Right lobe of liver (tissue), 6 donors: ENCODE data around the gene DAW1. TPM values are rescaled to one million over a fixed set of nuclear protein-coding genes. Genes with fewer than 3 reads are reported as not detected.

Experiments
- ATAC-seq, 4 donors: fragments of 200-7000 bp; cut with Tn5 transposase; one replicate each; pipeline ENCODE4 v1.9.1; 2020; ENCODE audit warnings: mild to moderate bottlenecking in 4 of 4, moderate library complexity in 4 of 4
- DNase-seq, 3 donors: peaks; one replicate each; pipeline ENCODE4 v3.0.0-alpha.2; 2020
- H3K27ac ChIP-seq, 3 donors: fragments of 200-600 bp; one replicate each; pipeline ENCODE4 v1.8.0; 2022
- H3K27me3 ChIP-seq, 2 donors: fragments of 200-600 bp; one replicate each; pipeline ENCODE4 v1.8.0; 2022
- H3K36me3 ChIP-seq, 4 donors: fragments of 200-600 bp; sonication (generic) in 1 of 4; one replicate each; pipeline versions ENCODE4 v1.5.1 to v1.8.0; 2017 to 2022; ENCODE audit warnings: control low read depth in 1 of 4
- H3K4me1 ChIP-seq, 4 donors: fragments of 200-600 bp; sonication (generic) in 1 of 4; one replicate each; pipeline versions ENCODE4 v1.5.1 to v1.8.0; 2017 to 2022; ENCODE audit warnings: control low read depth in 1 of 4
- H3K4me3 ChIP-seq, 3 donors: fragments of 200-600 bp; one replicate each; pipeline ENCODE4 v1.8.0; 2022
- H3K9me3 ChIP-seq, 4 donors: fragments of 200-600 bp; sonication (generic) in 1 of 4; one replicate each; pipeline versions ENCODE4 v1.5.1 to v1.8.0; 2017 to 2022; ENCODE audit warnings: control low read depth in 1 of 4
- POLR2A ChIP-seq: fragments of 450-650 bp; IDR thresholded peaks from one replicate; pipeline ENCODE4 v1.6.1; 2017; ENCODE audit warnings: antibody characterized with exemption, mild to moderate bottlenecking
- WGBS: methylation state at CpG from one replicate; pipeline ENCODE4 v1.1.6; 2018; ENCODE audit warnings: low coverage, low lambda C conversion rate; ENCODE audit not compliant: insufficient coverage; ENCODE audit errors: missing lambda C conversion rate; 5-methylcytosine and 5-hydroxymethylcytosine counted together
- intact Hi-C, 2 donors: fragments of 100-400 bp; cut with DNase I; formaldehyde crosslinking; loops; one replicate each; pipeline versions ENCODE4 v1.11.2 to v1.14.1; 2022
- total RNA-seq, 6 experiments: library from RNA; depleted of rRNA in 2 of 6; stranded (reverse); fragments of >200 nt in 2 of 6; fragmentation: NEBNext Ultra II Directional in 3 of 6; extraction: Animal tissue kit (Norgen Biotek cat#: 25700) in 3 of 6; gene quantifications; one replicate each; pipeline versions ENCODE4 v1.1.0 to v1.2.4, GENCODE V29; 2016 to 2023
- TF ChIP-seq, protein P1 (sequence below), 4 donors: fragments of 200-600 bp in 3 of 4; fragments of 450-650 bp in 1 of 4; IDR thresholded peaks; one replicate each; pipeline versions ENCODE4 v1.5.1 to v1.8.0; 2016 to 2022; ENCODE audit warnings: antibody characterized with exemption in 4 of 4, mild to moderate bottlenecking in 2 of 4
- donor health status: DM: no; HTN: yes; CAD: no.
- donor health status: DM: no; HTN: no; CAD: no.
- donor health status: DM: no; HTN: no; CAD: no.
- donor health status: DM: no; HTN: yes; CAD: no.
- donor health status: DM: no; HTN: yes; CAD: no.

The DAW1 gene
- total RNA-seq, 6 experiments from 2014 or later: not detected

DNA sequence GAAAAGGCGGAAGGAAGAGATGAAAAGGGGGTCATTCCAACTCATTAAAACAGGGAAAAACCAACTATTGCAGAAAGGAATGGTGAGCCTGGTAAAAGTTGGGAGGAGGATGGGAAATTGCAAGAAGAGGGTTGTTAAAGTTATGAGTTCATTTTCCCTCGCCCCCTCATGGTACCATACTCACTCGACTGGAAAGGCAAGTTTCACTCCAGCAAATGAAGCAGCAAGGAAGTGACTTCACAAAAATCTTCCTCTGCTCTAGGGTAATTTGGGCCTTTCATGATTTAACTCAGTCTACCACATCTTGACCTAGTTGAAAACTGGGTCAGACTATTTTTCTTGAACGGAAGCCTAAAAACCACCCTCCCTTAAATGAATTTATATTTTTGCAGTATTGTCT is 22.8 kb upstream of the DAW1 start:
- DNase-seq (no peak), ATAC-seq (no peak)
- no peaks in the 10 kb centered on the region for H3K4me1 ChIP-seq
- H3K4me3 ChIP-seq: no peak overlapping the region
- no peaks in the 10 kb centered on the region for H3K9me3 ChIP-seq
- H3K27ac ChIP-seq: no peak overlapping the region
- intact Hi-C loops: no loop called here
- H3K27me3 ChIP-seq: no peaks in the 10 kb centered on the region
- no peaks in the 10 kb centered on the region for H3K36me3 ChIP-seq
- TF ChIP-seq, protein P1, sequence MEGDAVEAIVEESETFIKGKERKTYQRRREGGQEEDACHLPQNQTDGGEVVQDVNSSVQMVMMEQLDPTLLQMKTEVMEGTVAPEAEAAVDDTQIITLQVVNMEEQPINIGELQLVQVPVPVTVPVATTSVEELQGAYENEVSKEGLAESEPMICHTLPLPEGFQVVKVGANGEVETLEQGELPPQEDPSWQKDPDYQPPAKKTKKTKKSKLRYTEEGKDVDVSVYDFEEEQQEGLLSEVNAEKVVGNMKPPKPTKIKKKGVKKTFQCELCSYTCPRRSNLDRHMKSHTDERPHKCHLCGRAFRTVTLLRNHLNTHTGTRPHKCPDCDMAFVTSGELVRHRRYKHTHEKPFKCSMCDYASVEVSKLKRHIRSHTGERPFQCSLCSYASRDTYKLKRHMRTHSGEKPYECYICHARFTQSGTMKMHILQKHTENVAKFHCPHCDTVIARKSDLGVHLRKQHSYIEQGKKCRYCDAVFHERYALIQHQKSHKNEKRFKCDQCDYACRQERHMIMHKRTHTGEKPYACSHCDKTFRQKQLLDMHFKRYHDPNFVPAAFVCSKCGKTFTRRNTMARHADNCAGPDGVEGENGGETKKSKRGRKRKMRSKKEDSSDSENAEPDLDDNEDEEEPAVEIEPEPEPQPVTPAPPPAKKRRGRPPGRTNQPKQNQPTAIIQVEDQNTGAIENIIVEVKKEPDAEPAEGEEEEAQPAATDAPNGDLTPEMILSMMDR (IDR thresholded peaks at IDR 0.05): no peak
- TF ChIP-seq POLR2A: no peak
- WGBS: 58% methylated on average over 4 of the region's 4 CpGs

DNA sequence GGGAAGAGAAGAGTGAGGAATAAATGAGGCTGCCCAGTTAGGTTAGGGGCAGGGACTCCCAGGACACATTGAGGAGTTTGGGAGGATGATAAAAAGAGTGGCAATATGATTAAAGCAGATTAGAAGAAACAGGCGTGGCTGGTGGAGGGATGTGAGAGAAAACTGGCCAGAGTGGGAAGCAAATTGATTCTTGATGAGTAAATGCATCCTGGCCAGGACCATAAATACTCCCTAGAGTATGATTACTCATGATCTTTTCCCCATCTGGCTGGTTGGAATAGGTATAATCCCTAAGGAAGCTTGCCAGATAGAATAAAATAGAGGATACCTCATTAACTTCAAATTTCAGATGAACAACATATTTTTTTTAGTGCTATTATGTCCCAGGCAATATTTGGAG is 21.5 kb upstream of the DAW1 start:
- Histone ChIP-seq H3K4me3 (no peak overlapping the region), H3K36me3 (no peaks in the 10 kb centered on the region), H3K27me3 (no peaks in the 10 kb centered on the region), H3K27ac (no peak overlapping the region), H3K9me3 (no peaks in the 10 kb centered on the region), H3K4me1 (no peaks in the 10 kb centered on the region)
- 43% methylated on average over 1 of the region's 1 CpG for WGBS
- no peak for DNase-seq
- intact Hi-C loops: no loop called here
- no peak for ATAC-seq
- TF ChIP-seq, protein P1 (IDR thresholded peaks at IDR 0.05): no peak
- TF ChIP-seq POLR2A: no peak

DNA sequence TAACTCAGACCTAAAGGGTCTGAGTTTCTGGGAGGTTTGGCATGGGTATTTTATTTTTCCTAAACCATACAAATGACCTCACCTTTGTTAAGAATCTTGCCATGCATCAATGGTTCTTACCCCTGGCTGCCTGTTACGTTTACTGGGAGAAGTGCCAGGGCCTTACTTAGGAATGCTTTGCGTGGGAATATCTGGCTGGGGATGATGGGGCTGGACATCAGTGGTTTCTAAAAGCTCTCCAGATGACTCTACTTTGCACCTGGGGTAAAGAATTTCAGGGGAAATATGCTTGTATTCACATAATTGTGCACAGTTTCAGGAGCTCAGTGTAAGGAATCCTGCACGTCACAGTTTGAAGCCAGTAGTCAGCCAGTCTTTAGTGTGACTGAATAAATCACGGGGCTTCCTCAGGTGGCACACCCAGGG is 18.2 kb upstream of the DAW1 start:
- no peaks in the 10 kb centered on the region for H3K4me1 ChIP-seq
- H3K9me3 ChIP-seq: no peaks in the 10 kb centered on the region
- TF ChIP-seq, protein P1 (IDR thresholded peaks at IDR 0.05): no peak
- TF ChIP-seq POLR2A: no peak
- 30% methylated on average over 4 of the region's 4 CpGs for WGBS
- intact Hi-C loops: no loop called here
- DNase-seq (no peak), ATAC-seq (no peak)
- H3K36me3 ChIP-seq: no peaks in the 10 kb centered on the region
- H3K27ac ChIP-seq: no peak overlapping the region
- H3K4me3 ChIP-seq: no peak overlapping the region
- H3K27me3 ChIP-seq: no peaks in the 10 kb centered on the region

DNA sequence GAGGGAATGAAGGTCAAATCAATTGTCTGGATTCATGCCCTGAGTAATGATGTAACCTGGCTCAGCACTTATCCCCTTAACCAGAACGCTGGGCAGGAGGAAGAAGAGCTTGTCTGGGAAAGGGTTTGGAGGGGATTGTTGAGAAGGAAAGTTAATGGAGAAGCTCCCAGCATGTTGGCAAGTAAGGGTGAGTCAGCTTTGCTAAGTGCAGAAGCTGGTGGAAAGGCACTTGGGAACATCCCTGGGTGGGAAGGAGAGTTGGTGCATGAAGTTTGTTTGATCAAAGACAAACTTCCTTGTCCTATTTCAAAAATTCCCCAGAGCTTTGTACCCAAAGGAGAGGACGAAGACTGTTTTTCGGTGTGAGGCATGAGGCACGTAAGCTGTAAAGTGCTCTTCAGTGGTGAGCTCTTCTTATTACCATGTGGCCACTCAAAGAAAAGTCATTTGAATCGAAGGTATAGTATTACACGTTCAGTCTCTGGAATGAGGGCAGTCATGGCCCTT is 17.6 kb upstream of the DAW1 start:
- DNase-seq (no peak), ATAC-seq (peak in 2 of 4 donors; percentile 46 to 52)
- H3K27ac ChIP-seq: no peak overlapping the region
- no peaks in the 10 kb centered on the region for H3K4me1 ChIP-seq
- no peaks in the 10 kb centered on the region for H3K9me3 ChIP-seq
- 53% methylated on average over 6 of the region's 6 CpGs for WGBS
- H3K4me3 ChIP-seq: no peak overlapping the region
- no peaks in the 10 kb centered on the region for H3K27me3 ChIP-seq
- H3K36me3 ChIP-seq: no peaks in the 10 kb centered on the region
- TF ChIP-seq, protein P1 (IDR thresholded peaks at IDR 0.05): no peak
- no peak for TF ChIP-seq POLR2A
- intact Hi-C loops: no loop called here

DNA sequence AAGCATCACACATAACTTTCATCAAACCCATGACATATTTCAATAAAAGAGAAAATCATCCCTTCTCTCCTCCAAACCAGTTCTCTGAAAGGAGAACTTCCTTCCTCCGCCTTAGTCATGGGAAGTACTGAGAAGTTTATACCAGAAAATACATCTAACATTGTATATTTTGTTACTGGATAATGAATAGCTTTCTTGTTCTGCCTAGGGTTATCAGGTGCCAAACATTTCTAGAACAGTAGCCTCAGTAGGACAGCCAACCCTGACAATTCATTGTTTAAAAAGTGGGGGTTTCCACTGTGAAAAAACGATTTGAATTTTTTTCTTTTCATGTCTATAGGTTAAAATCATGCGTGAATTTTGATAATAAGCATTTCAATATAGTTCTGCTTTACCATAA is 16.0 kb upstream of the DAW1 start:
- TF ChIP-seq POLR2A: no peak
- TF ChIP-seq, protein P1 (IDR thresholded peaks at IDR 0.05): no peak
- Histone ChIP-seq H3K27ac (no peak overlapping the region), H3K27me3 (no peaks in the 10 kb centered on the region), H3K36me3 (no peaks in the 10 kb centered on the region), H3K4me3 (no peak overlapping the region), H3K4me1 (no peaks in the 10 kb centered on the region), H3K9me3 (no peaks in the 10 kb centered on the region)
- 42% methylated on average over 3 of the region's 3 CpGs for WGBS
- DNase-seq (no peak), ATAC-seq (no peak)
- intact Hi-C loops: no loop called here
